ENCODE data around the gene LY6G6D.

LY6G6D gene

GRCh38 chr6:31715022-31715958 is at the start of gene LY6G6D:
LY6G6D (plus strand) TSS chr6:31715348; CDS start chr6:31715356, 8 bp downstream.
- Histone ChIP-seq H3K27me3 (ENCODE audit: control insufficient read depth, insufficient read depth, low read length) (no peaks in the 10 kb centered on the region), H3K27ac (ENCODE audit: low read depth, low read length) (peak within 1 kb of the TSS; percentile 75), H3K36me3 (ENCODE audit: control insufficient read depth, insufficient read depth, low read length) (no peaks in the 10 kb centered on the region), H3K4me1 (ENCODE audit: control insufficient read depth, insufficient read depth, low read length) (no peaks in the 10 kb centered on the region), H3K4me3 (ENCODE audit: low read length) (no peak within 1 kb of the TSS), H3K9ac (ENCODE audit: low read length) (no peak within 1 kb of the TSS)

- Histone ChIP-seq H3K4me3 (ENCODE audit: low read length) (peak within 1 kb of the TSS; percentile 73), H3K36me3 (ENCODE audit: control insufficient read depth, insufficient read depth, low read length) (peaks cover 33% of the 10 kb centered on the region), H3K4me1 (ENCODE audit: control insufficient read depth, insufficient read depth, low read length) (peaks cover 18% of the 10 kb centered on the region), H3K27ac (ENCODE audit: low read depth, low read length) (peak within 1 kb of the TSS; percentile 90), H3K27me3 (ENCODE audit: control insufficient read depth, insufficient read depth, low read length) (no peaks in the 10 kb centered on the region), H3K9ac (ENCODE audit: low read length) (peak within 1 kb of the TSS; percentile 79)
These were observed 49.4 kb upstream of the LY6G6D start, which contains the start of gene CSNK2B for GRCh38 chr6:31665501-31666336. CSNK2B (plus strand) TSS chr6:31666080; CDS start chr6:31666832, 752 bp downstream.

- Histone ChIP-seq H3K4me1 (ENCODE audit: control insufficient read depth, insufficient read depth, low read length) (peaks cover 18% of the 10 kb centered on the region), H3K9ac (ENCODE audit: low read length) (peak overlapping the region; percentile 79), H3K4me3 (ENCODE audit: low read length) (peak overlapping the region; percentile 73), H3K36me3 (ENCODE audit: control insufficient read depth, insufficient read depth, low read length) (peaks cover 40% of the 10 kb centered on the region), H3K27ac (ENCODE audit: low read depth, low read length) (peak overlapping the region; percentile 84), H3K27me3 (ENCODE audit: control insufficient read depth, insufficient read depth, low read length) (no peaks in the 10 kb centered on the region)
These were observed 48.7 kb upstream of the LY6G6D start for GRCh38 chr6:31666337-31666965.

GRCh38 chr6:31669676-31670075 is 45.5 kb upstream of the LY6G6D start, which contains the start of gene LY6G5B:
LY6G5B (plus strand) TSS chr6:31669976; CDS start chr6:31670951, 975 bp downstream.
- Histone ChIP-seq H3K4me3 (ENCODE audit: low read length) (no peak within 1 kb of the TSS), H3K4me1 (ENCODE audit: control insufficient read depth, insufficient read depth, low read length) (peaks cover 5% of the 10 kb centered on the region), H3K36me3 (ENCODE audit: control insufficient read depth, insufficient read depth, low read length) (peaks cover 51% of the 10 kb centered on the region), H3K27me3 (ENCODE audit: control insufficient read depth, insufficient read depth, low read length) (no peaks in the 10 kb centered on the region), H3K27ac (ENCODE audit: low read depth, low read length) (no peak within 1 kb of the TSS), H3K9ac (ENCODE audit: low read length) (no peak within 1 kb of the TSS)

- Histone ChIP-seq H3K27me3 (ENCODE audit: control insufficient read depth, insufficient read depth, low read length) (no peaks in the 10 kb centered on the region), H3K4me3 (ENCODE audit: low read length) (no peak overlapping the region), H3K27ac (ENCODE audit: low read depth, low read length) (no peak overlapping the region), H3K9ac (ENCODE audit: low read length) (no peak overlapping the region), H3K36me3 (ENCODE audit: control insufficient read depth, insufficient read depth, low read length) (peaks cover 12% of the 10 kb centered on the region), H3K4me1 (ENCODE audit: control insufficient read depth, insufficient read depth, low read length) (peaks cover 8% of the 10 kb centered on the region)
These were observed 38.7 kb upstream of the LY6G6D start for GRCh38 chr6:31676322-31676903.

- Histone ChIP-seq H3K9ac (ENCODE audit: low read length) (no peak overlapping the region), H3K27me3 (ENCODE audit: control insufficient read depth, insufficient read depth, low read length) (no peaks in the 10 kb centered on the region), H3K4me3 (ENCODE audit: low read length) (no peak overlapping the region), H3K27ac (ENCODE audit: low read depth, low read length) (no peak overlapping the region), H3K36me3 (ENCODE audit: control insufficient read depth, insufficient read depth, low read length) (peaks cover 7% of the 10 kb centered on the region), H3K4me1 (ENCODE audit: control insufficient read depth, insufficient read depth, low read length) (peaks cover 8% of the 10 kb centered on the region)
These were observed 38.2 kb upstream of the LY6G6D start for GRCh38 chr6:31676904-31677303.

GRCh38 chr6:31677955-31678354 is 37.2 kb upstream of the LY6G6D start:
- peaks cover 3% of the 10 kb centered on the region for H3K36me3 ChIP-seq (ENCODE audit: control insufficient read depth, insufficient read depth, low read length)
- H3K27ac ChIP-seq (ENCODE audit: low read depth, low read length): no peak overlapping the region
- H3K27me3 ChIP-seq (ENCODE audit: control insufficient read depth, insufficient read depth, low read length): no peaks in the 10 kb centered on the region
- H3K4me3 ChIP-seq (ENCODE audit: low read length): no peak overlapping the region
- H3K9ac ChIP-seq (ENCODE audit: low read length): no peak overlapping the region
- H3K4me1 ChIP-seq (ENCODE audit: control insufficient read depth, insufficient read depth, low read length): peaks cover 8% of the 10 kb centered on the region

- Histone ChIP-seq H3K27ac (ENCODE audit: low read depth, low read length) (peak within 1 kb of the TSS; percentile 50), H3K36me3 (ENCODE audit: control insufficient read depth, insufficient read depth, low read length) (no peaks in the 10 kb centered on the region), H3K4me3 (ENCODE audit: low read length) (peak within 1 kb of the TSS; percentile 75), H3K4me1 (ENCODE audit: control insufficient read depth, insufficient read depth, low read length) (peaks cover 8% of the 10 kb centered on the region), H3K27me3 (ENCODE audit: control insufficient read depth, insufficient read depth, low read length) (no peaks in the 10 kb centered on the region), H3K9ac (ENCODE audit: low read length) (peak within 1 kb of the TSS; percentile 84)
These were observed 34.7 kb upstream of the LY6G6D start, which contains the start of gene LY6G5C for GRCh38 chr6:31680226-31681134. LY6G5C (minus strand) TSS chr6:31681067; CDS start chr6:31680373, 694 bp downstream.

GRCh38 chr6:31681135-31681671 is 33.9 kb upstream of the LY6G6D start:
- peak overlapping the region; percentile 84 for H3K9ac ChIP-seq (ENCODE audit: low read length)
- peaks cover 8% of the 10 kb centered on the region for H3K4me1 ChIP-seq (ENCODE audit: control insufficient read depth, insufficient read depth, low read length)
- H3K27ac ChIP-seq (ENCODE audit: low read depth, low read length): peak overlapping the region; percentile 50

GRCh38 chr6:31683591-31683990 is 31.6 kb upstream of the LY6G6D start:
- no peaks in the 10 kb centered on the region for H3K27me3 ChIP-seq (ENCODE audit: control insufficient read depth, insufficient read depth, low read length)
- peaks cover 24% of the 10 kb centered on the region for H3K36me3 ChIP-seq (ENCODE audit: control insufficient read depth, insufficient read depth, low read length)
- no peak overlapping the region for H3K9ac ChIP-seq (ENCODE audit: low read length)
- H3K4me3 ChIP-seq (ENCODE audit: low read length): peak overlapping the region; percentile 52
- peaks cover 8% of the 10 kb centered on the region for H3K4me1 ChIP-seq (ENCODE audit: control insufficient read depth, insufficient read depth, low read length)
- no peak overlapping the region for H3K27ac ChIP-seq (ENCODE audit: low read depth, low read length)

More at GRCh38 chr6:31681135-31681671, 33.9 kb upstream of the LY6G6D start:
- peaks cover 4% of the 10 kb centered on the region for H3K36me3 ChIP-seq (ENCODE audit: control insufficient read depth, insufficient read depth, low read length)
- no peaks in the 10 kb centered on the region for H3K27me3 ChIP-seq (ENCODE audit: control insufficient read depth, insufficient read depth, low read length)
- peak overlapping the region; percentile 75 for H3K4me3 ChIP-seq (ENCODE audit: low read length)

Measured in rectal smooth muscle tissue (tissue), 1 donor.